Caco-2 (cell line): ENCODE results near the gene BTRC. TPM values are rescaled to one million over a fixed set of nuclear protein-coding genes. Genes with fewer than 3 reads are reported as not detected.

ENCODE experiments used
- BruUV-seq: library from RNA; stranded (reverse); fragments of 400-500 nt; replicated peaks from 2 replicates; lab custom pipeline; 2021; lab: Mats Ljungman, UMichigan
- CTCF ChIA-PET: fragments of 300-600 bp; sonication (Branson Sonifier 250); formaldehyde crosslinking; loops from one replicate; lab custom pipeline; 2022; ENCODE audit warnings: antibody characterized with exemption; lab: Charles Lee
- POLR2A ChIA-PET: fragments of 300-600 bp; sonication (Branson Sonifier 250); formaldehyde crosslinking; loops from one replicate; lab custom pipeline; 2022; ENCODE audit warnings: antibody characterized with exemption; lab: Charles Lee
- DNase-seq, 2 experiments: peaks; one replicate each; pipeline versions ENCODE4 v3.0.0 to v3.0.0-alpha.2; 2020 to 2022
- H3K27me3 ChIP-seq: replicated peaks from 2 replicates; pipeline ENCODE4 v1.6.0; 2011; ENCODE audit warnings: low read length; ENCODE audit not compliant: control insufficient read depth, insufficient read depth
- H3K36me3 ChIP-seq: 2 replicates; pipeline ENCODE4 v1.5.1; 2011; ENCODE audit warnings: low read length; ENCODE audit not compliant: control insufficient read depth, insufficient read depth
- H3K4me1 ChIP-seq: fragments of 250-450 bp; sonication (Bioruptor Pico); 2 replicates; pipeline ENCODE4 v1.5.1; 2020; ENCODE audit warnings: mild to moderate bottlenecking
- H3K4me3 ChIP-seq: 2 replicates; pipeline ENCODE4 v1.5.1; 2011; ENCODE audit warnings: low read depth, mild to moderate bottlenecking, control low read depth, low read length
- H3K9me3 ChIP-seq: fragments of 250-450 bp; sonication (Bioruptor Pico); 2 replicates; pipeline ENCODE4 v1.5.1; 2020; ENCODE audit warnings: mild to moderate bottlenecking, moderate library complexity
- H3K27ac Mint-ChIP-seq: one replicate; pipeline ENCODE4 v1.8.0; 2022; ENCODE audit warnings: mixed read lengths; ENCODE audit not compliant: unreplicated experiment
- H3K27me3 Mint-ChIP-seq: one replicate; pipeline ENCODE4 v1.8.0; 2022; ENCODE audit warnings: mixed read lengths; ENCODE audit not compliant: insufficient read depth, unreplicated experiment
- H3K36me3 Mint-ChIP-seq: one replicate; pipeline ENCODE4 v1.8.0; 2022; ENCODE audit warnings: mild to moderate bottlenecking, mixed read lengths; ENCODE audit not compliant: insufficient read depth, unreplicated experiment
- H3K4me1 Mint-ChIP-seq: one replicate; pipeline ENCODE4 v1.8.0; 2022; ENCODE audit warnings: low read depth, mixed read lengths; ENCODE audit not compliant: unreplicated experiment
- H3K4me3 Mint-ChIP-seq: one replicate; pipeline ENCODE4 v1.8.0; 2022; ENCODE audit warnings: mild to moderate bottlenecking, moderate library complexity, mixed read lengths; ENCODE audit not compliant: unreplicated experiment
- H3K9me3 Mint-ChIP-seq: one replicate; pipeline ENCODE4 v1.8.0; 2022; ENCODE audit warnings: mixed read lengths; ENCODE audit not compliant: unreplicated experiment
- CTCF ChIP-seq, 2 experiments: fragments of 200-600 bp in 1 of 2; IDR thresholded peaks; 1 replicate in 1 of 2; 2 replicates in 1 of 2; pipeline versions ENCODE4 v1.5.1 to v1.8.0; 2011 to 2022; ENCODE audit warnings: antibody characterized with exemption in 1 of 2, control low read depth in 1 of 2, inconsistent platforms in 1 of 2, low read depth in 1 of 2, low read length in 1 of 2, mild to moderate bottlenecking in 1 of 2, moderate library complexity in 1 of 2; ENCODE audit not compliant: insufficient read depth in 1 of 2, severe bottlenecking in 1 of 2, unreplicated experiment in 1 of 2
- intact Hi-C: fragments of 100-400 bp; cut with micrococcal nuclease; formaldehyde crosslinking; loops from one replicate; pipeline ENCODE4 v1.10.0; 2022; ENCODE audit not compliant: unreplicated experiment
- total RNA-seq: library from RNA; stranded (reverse); gene quantifications from 2 replicates; pipeline ENCODE4 v1.2.3, GENCODE V29; 2022

BTRC gene
- total RNA-seq, 1 experiment from 2014 or later: 19.6 TPM

GRCh38 chr10:101535949-101536348, 182.0 kb downstream of the BTRC start:
- BruUV-seq: no TSS peak
- Histone ChIP-seq H3K4me3 (no peak overlapping the region), H3K9me3 (no peaks in the 10 kb centered on the region), H3K4me1 (no peaks in the 10 kb centered on the region), H3K36me3 (no peaks in the 10 kb centered on the region), H3K27me3 (no peaks in the 10 kb centered on the region)
- H3K36me3 Mint-ChIP-seq: no peaks in the 10 kb centered on the region
- no peak for DNase-seq
- CTCF ChIA-PET: interaction anchor here (1.8 kb wide), 1 partner anchor 441 kb away, joined by 3 read pairs; no protein-coding TSS in a partner anchor
- H3K27ac Mint-ChIP-seq: no peak overlapping the region
- no peaks in the 10 kb centered on the region for H3K9me3 Mint-ChIP-seq
- no peaks in the 10 kb centered on the region for H3K27me3 Mint-ChIP-seq
- POLR2A ChIA-PET: no interaction called here
- H3K4me1 Mint-ChIP-seq: no peaks in the 10 kb centered on the region
- H3K4me3 Mint-ChIP-seq: no peak overlapping the region
- intact Hi-C loops: loop anchor here (2.0 kb wide), 1 partner anchor 35 kb away; no protein-coding TSS in a partner anchor
- no peak for TF ChIP-seq CTCF (IDR thresholded peaks at IDR 0.05; ENCODE audit: insufficient read depth in 1 of 2, low read depth in 1 of 2, low read length in 1 of 2, severe bottlenecking in 1 of 2, unreplicated experiment in 1 of 2)

- no peak overlapping the region for H3K4me3 ChIP-seq
- no TSS peak for BruUV-seq
- CTCF ChIA-PET: interaction anchor here (0.6 to 1.8 kb wide), 2 partner anchors 34 to 441 kb away, joined by 3 to 5 read pairs; no protein-coding TSS in a partner anchor
- no peak for DNase-seq
- POLR2A ChIA-PET: no interaction called here
- no peaks in the 10 kb centered on the region for H3K9me3 Mint-ChIP-seq
- no peaks in the 10 kb centered on the region for H3K4me1 Mint-ChIP-seq
- H3K36me3 ChIP-seq: no peaks in the 10 kb centered on the region
- H3K27ac Mint-ChIP-seq: no peak overlapping the region
- H3K4me1 ChIP-seq: no peaks in the 10 kb centered on the region
- H3K36me3 Mint-ChIP-seq: no peaks in the 10 kb centered on the region
- H3K4me3 Mint-ChIP-seq: no peak overlapping the region
- no peaks in the 10 kb centered on the region for H3K27me3 Mint-ChIP-seq
- intact Hi-C loops: loop anchor here (2.0 kb wide), 1 partner anchor 34 kb away; no protein-coding TSS in a partner anchor
- H3K9me3 ChIP-seq: no peaks in the 10 kb centered on the region
- H3K27me3 ChIP-seq: no peaks in the 10 kb centered on the region
- peak; percentile 46 to 49 for TF ChIP-seq CTCF (IDR thresholded peaks at IDR 0.05; ENCODE audit: insufficient read depth in 1 of 2, low read depth in 1 of 2, low read length in 1 of 2, severe bottlenecking in 1 of 2, unreplicated experiment in 1 of 2)
Measured at GRCh38 chr10:101536800-101537199, 182.8 kb downstream of the BTRC start.

GRCh38 chr10:101538446-101538845, 184.5 kb downstream of the BTRC start:
- H3K4me1 ChIP-seq: no peaks in the 10 kb centered on the region
- Mint-ChIP-seq H3K4me1 (no peaks in the 10 kb centered on the region), H3K36me3 (no peaks in the 10 kb centered on the region), H3K27me3 (no peaks in the 10 kb centered on the region), H3K4me3 (no peak overlapping the region), H3K27ac (no peak overlapping the region), H3K9me3 (no peaks in the 10 kb centered on the region)
- no peaks in the 10 kb centered on the region for H3K9me3 ChIP-seq
- DNase-seq: no peak
- CTCF ChIA-PET: no interaction called here
- H3K4me3 ChIP-seq: no peak overlapping the region
- POLR2A ChIA-PET: no interaction called here
- no peak for TF ChIP-seq CTCF (IDR thresholded peaks at IDR 0.05; ENCODE audit: insufficient read depth in 1 of 2, low read depth in 1 of 2, low read length in 1 of 2, severe bottlenecking in 1 of 2, unreplicated experiment in 1 of 2)
- no peaks in the 10 kb centered on the region for H3K27me3 ChIP-seq
- H3K36me3 ChIP-seq: no peaks in the 10 kb centered on the region
- BruUV-seq: no TSS peak
- intact Hi-C loops: no loop called here
